GM12878 (cell line): ENCODE results near the gene GPN1. TPM values are rescaled to one million over a fixed set of nuclear protein-coding genes. Genes with fewer than 3 reads are reported as not detected.
A peak's percentile ranks its signal among the peaks of the same experiment; 100 is the strongest.

Experiments used
- ATAC-seq: fragments of 200-7000 bp; cut with Tn5 transposase; 3 replicates; pipeline ENCODE4 v1.9.1; 2020; ENCODE audit warnings: mild to moderate bottlenecking, moderate library complexity
- BruUV-seq: library from RNA; stranded (reverse); fragments of 400-500 nt; replicated peaks from 2 replicates; lab custom pipeline; 2021; lab: Mats Ljungman, UMichigan
- CTCF ChIA-PET: fragments of 300-600 bp; sonication (Branson Sonifier 250); formaldehyde crosslinking; extraction: SDS; loops from one replicate; lab custom pipeline; 2021; ENCODE audit warnings: inconsistent platforms; lab: Yijun Ruan, JAX
- POLR2A ChIA-PET: fragments of 350-600 bp; formaldehyde crosslinking; extraction: SDS; loops from one replicate; lab custom pipeline; 2021; ENCODE audit warnings: inconsistent platforms; lab: Charles Lee
- RAD21 ChIA-PET: fragments of 300-600 bp; sonication (Branson Sonifier 250); formaldehyde crosslinking; loops from one replicate; lab custom pipeline; 2023; ENCODE audit warnings: antibody characterized with exemption; ENCODE audit not compliant: unreplicated experiment; lab: Charles Lee
- SMC1A ChIA-PET: fragments of 300-600 bp; sonication (Branson Sonifier 250); formaldehyde crosslinking; loops from one replicate; lab custom pipeline; 2023; ENCODE audit not compliant: unreplicated experiment, uncharacterized antibody; lab: Charles Lee
- DNase-seq: peaks from one replicate; pipeline ENCODE4 v3.0.0-alpha.2; 2011; ENCODE audit warnings: low read depth, low spot score
- FAIRE-seq: peaks from 3 replicates; lab custom pipeline; 2011; peaks lifted over from hg19 to GRCh38; lab: Jason Lieb, UNC
- H2AFZ ChIP-seq: 2 replicates; pipeline ENCODE4 v1.6.0; 2011; ENCODE audit warnings: low read depth, low read length, control low read depth; ENCODE audit not compliant: control insufficient read depth
- H3K27ac ChIP-seq: 2 replicates; pipeline ENCODE4 v1.5.1; 2011; ENCODE audit warnings: control low read depth; ENCODE audit not compliant: control insufficient read depth, insufficient read depth
- H3K27me3 ChIP-seq, 2 experiments: replicated peaks in 1 of 2; 2 replicates each; pipeline versions ENCODE4 v1.6.0 to v1.6.1; 2011; ENCODE audit warnings: low read length in 1 of 2; ENCODE audit not compliant: control insufficient read depth in 2 of 2, insufficient read depth in 2 of 2
- H3K36me3 ChIP-seq, 2 experiments: 2 replicates each; pipeline ENCODE4 v1.5.1; 2011; ENCODE audit warnings: low read length in 1 of 2; ENCODE audit not compliant: control insufficient read depth in 2 of 2, insufficient read depth in 2 of 2
- H3K4me1 ChIP-seq: 2 replicates; pipeline ENCODE4 v1.6.1; 2011; ENCODE audit warnings: mild to moderate bottlenecking, low read length, moderate library complexity, mixed read lengths; ENCODE audit not compliant: control insufficient read depth, insufficient read depth
- H3K4me2 ChIP-seq: 2 replicates; pipeline ENCODE4 v1.6.0; 2011; ENCODE audit warnings: control low read depth; ENCODE audit not compliant: control insufficient read depth, insufficient read depth
- H3K4me3 ChIP-seq: fragments of 200-600 bp; sonication (generic); 2 replicates; pipeline ENCODE4 v1.5.1; 2016
- H3K79me2 ChIP-seq: 2 replicates; pipeline ENCODE4 v1.6.0; 2011; ENCODE audit warnings: low read length; ENCODE audit not compliant: control insufficient read depth, insufficient read depth
- H3K9ac ChIP-seq: 2 replicates; pipeline ENCODE4 v1.8.0; 2011; ENCODE audit warnings: low read length, control low read depth, mixed read lengths; ENCODE audit not compliant: control insufficient read depth, insufficient read depth
- H3K9me3 ChIP-seq: replicated peaks from 3 replicates; pipeline ENCODE4 v1.5.1; 2011; ENCODE audit warnings: mild to moderate bottlenecking, low read length; ENCODE audit not compliant: control insufficient read depth, insufficient read depth
- H4K20me1 ChIP-seq: 2 replicates; pipeline ENCODE4 v1.6.0; 2011; ENCODE audit not compliant: control insufficient read depth, insufficient read depth
- ASH2L ChIP-seq: fragments of 300-600, 200-600 bp; sonication (generic); IDR thresholded peaks from 2 replicates; pipeline ENCODE4 v1.6.1; 2017; ENCODE audit warnings: low read depth, mild to moderate bottlenecking, borderline replicate concordance
- ATF2 ChIP-seq: IDR thresholded peaks from 2 replicates; pipeline ENCODE4 v1.6.1; 2012; ENCODE audit warnings: low read length, inconsistent platforms
- E2F4 ChIP-seq: IDR thresholded peaks from 2 replicates; pipeline ENCODE4 v1.6.1; 2012; ENCODE audit warnings: low read depth, low read length, improper control_type of control experiment
- HDAC6 ChIP-seq: fragments of 200-600 bp; sonication (generic); IDR thresholded peaks from one replicate; pipeline ENCODE4 v1.8.0; 2017; ENCODE audit warnings: antibody characterized with exemption; ENCODE audit not compliant: unreplicated experiment
- HDGF ChIP-seq: fragments of 450-650 bp; IDR thresholded peaks from 2 replicates; pipeline ENCODE4 v1.6.1; 2016; ENCODE audit warnings: antibody characterized with exemption
- IKZF1 ChIP-seq: fragments of 450-650 bp; conservative IDR thresholded peaks from 2 replicates; pipeline ENCODE4 v1.6.1; 2017; ENCODE audit warnings: antibody characterized with exemption, mild to moderate bottlenecking
- MAX ChIP-seq: IDR thresholded peaks from 2 replicates; pipeline ENCODE4 v1.6.1; 2012; ENCODE audit warnings: low read depth, low read length, improper control_type of control experiment
- NR2F1 ChIP-seq: fragments of 450-650 bp; conservative IDR thresholded peaks from 2 replicates; pipeline ENCODE4 v1.6.1; 2017; ENCODE audit warnings: mild to moderate bottlenecking
- POU2F2 ChIP-seq: IDR thresholded peaks from 3 replicates; pipeline ENCODE4 v1.6.1; 2011; ENCODE audit warnings: low read depth, mild to moderate bottlenecking, low read length, borderline replicate concordance
- RCOR1 ChIP-seq: conservative IDR thresholded peaks from 2 replicates; pipeline ENCODE4 v1.6.1; 2012; ENCODE audit warnings: low read depth, low read length, improper control_type of control experiment
- RFX5 ChIP-seq: IDR thresholded peaks from 2 replicates; pipeline ENCODE4 v1.6.1; 2011; ENCODE audit warnings: low read depth, low read length, improper control_type of control experiment
- SUPT20H ChIP-seq: IDR thresholded peaks from 2 replicates; pipeline ENCODE4 v1.6.1; 2011; ENCODE audit warnings: low read depth, mild to moderate bottlenecking, low read length, moderate library complexity, borderline replicate concordance; ENCODE audit not compliant: control insufficient read depth
- TARDBP ChIP-seq: IDR thresholded peaks from 2 replicates; pipeline ENCODE4 v1.6.1; 2016; ENCODE audit warnings: borderline replicate concordance
- USF1 ChIP-seq: IDR thresholded peaks from 2 replicates; pipeline ENCODE4 v1.6.1; 2011; ENCODE audit warnings: borderline replicate concordance, low read depth, mild to moderate bottlenecking, moderate library complexity, mixed read lengths, low read length; ENCODE audit not compliant: insufficient read depth; ENCODE audit errors: extremely low read length
- WRNIP1 ChIP-seq: IDR thresholded peaks from 2 replicates; pipeline ENCODE4 v1.6.1; 2011; ENCODE audit warnings: low read depth, low read length, improper control_type of control experiment, borderline replicate concordance
- WGBS: methylation state at CpG from one replicate; pipeline ENCODE4 v1.1.6; 2016; ENCODE audit warnings: low lambda C conversion rate; ENCODE audit not compliant: insufficient replicate concordance, insufficient coverage; ENCODE audit errors: missing lambda C conversion rate; 5-methylcytosine and 5-hydroxymethylcytosine counted together
- in situ Hi-C: fragments of 300-500 bp; cut with MboI; formaldehyde crosslinking; loops from 9 replicates; pipeline ENCODE4 v1.14.3; 2018; ENCODE audit warnings: mixed read lengths
- intact Hi-C: fragments of 100-400 bp; cut with micrococcal nuclease; formaldehyde crosslinking; loops from one replicate; pipeline ENCODE4 v1.14.2; 2022; ENCODE audit not compliant: unreplicated experiment
- polyA plus RNA-seq, 11 experiments: library from polyadenylated mRNA; depleted of rRNA in 4 of 11; unstranded in 6 of 11; stranded (reverse) in 5 of 11; fragments of >200 nt; fragmentation: Nextera tagmentation in 4 of 11; fragmentation: Illumina TruSeq in 1 of 11; extraction: Ambion mirVana in 4 of 11; extraction: Trizol in 1 of 11; gene quantifications; 1 replicate in 1 of 11; 2 replicates in 10 of 11; pipeline versions ENCODE4 v1.2.1 to v1.2.3, GENCODE V29; 2011 to 2016; ENCODE audit warnings: inconsistent platforms in 2 of 11, missing spikeins in 2 of 11, low read depth in 1 of 11
- total RNA-seq, 4 experiments: library from RNA; depleted of rRNA in 3 of 4; stranded (reverse); fragments of >200 nt in 3 of 4; fragmentation: Illumina TruSeq in 1 of 4; extraction: Trizol in 1 of 4; gene quantifications; 2 replicates each; pipeline versions ENCODE4 v1.2.1 to v1.2.3, GENCODE V29; 2013 to 2021

Gene GPN1
- total and polyA plus RNA-seq, 10 of the 15 experiments (the other 5 are each of a cell fraction or from before 2014, with no cell fraction given), result 32.1 to 108 (median 60.4) TPM

DNA sequence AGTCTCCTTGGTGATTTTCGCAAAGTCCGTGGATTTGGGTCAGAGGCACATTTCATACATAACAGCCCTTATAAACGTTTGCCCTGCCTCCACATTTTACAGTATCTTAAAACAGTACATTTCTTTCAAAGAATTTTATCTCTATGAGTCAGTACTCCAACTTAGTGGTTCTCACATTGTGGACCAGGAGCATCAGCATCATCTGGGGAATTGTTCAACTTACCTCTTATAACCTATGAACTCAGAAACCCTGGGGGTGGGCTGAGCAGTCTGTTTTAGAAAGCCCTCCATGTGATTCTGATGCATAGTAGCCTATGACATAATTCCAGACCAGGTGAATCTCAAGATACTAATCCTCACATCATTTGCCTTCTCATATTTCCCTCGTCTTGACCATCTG, 22.2 kb downstream of the GPN1 start:
- TF ChIP-seq ASH2L, result no peak
- no peak for TF ChIP-seq USF1
- TF ChIP-seq E2F4, result no peak
- no peak for TF ChIP-seq SUPT20H
- TF ChIP-seq ATF2, result no peak
- TF ChIP-seq NR2F1, result no peak
- no peak for TF ChIP-seq POU2F2
- TF ChIP-seq RCOR1, result no peak
- no peak for TF ChIP-seq WRNIP1
- no peak for TF ChIP-seq HDAC6
- TF ChIP-seq IKZF1, result no peak
- TF ChIP-seq HDGF, result no peak
- no peak for TF ChIP-seq MAX
- no peak for TF ChIP-seq TARDBP
- no peak for TF ChIP-seq RFX5
- in situ Hi-C loops, result no loop called here
- DNase-seq (no peak), FAIRE-seq (no peak), ATAC-seq (no peak)
- Histone ChIP-seq H3K27ac (no peak overlapping the region), H3K9me3 (no peaks in the 10 kb centered on the region), H3K79me2 (no peaks in the 10 kb centered on the region), H2AFZ (no peak overlapping the region), H3K36me3 (peaks cover 2 to 36% of the 10 kb centered on the region in 2 experiments), H3K4me1 (no peaks in the 10 kb centered on the region), H3K9ac (no peak overlapping the region), H4K20me1 (no peaks in the 10 kb centered on the region), H3K27me3 (no peaks in the 10 kb centered on the region), H3K4me3 (no peak overlapping the region), H3K4me2 (no peak overlapping the region)
- TSS peak; percentile 5 for BruUV-seq
- RAD21 ChIA-PET, result no interaction called here
- WGBS, result 59% methylated on average over 4 of the region's 4 CpGs
- SMC1A ChIA-PET, result interaction anchor here (0.6 kb wide), 1 partner anchor 734 kb away, joined by 3 read pairs; no protein-coding TSS in a partner anchor
- CTCF ChIA-PET, result interaction anchor here (3.1 kb wide), 1 partner anchor 32 kb away, joined by 16 read pairs; no protein-coding TSS in a partner anchor
- POLR2A ChIA-PET, result no interaction called here
- intact Hi-C loops, result no loop called here
